Fibroblast of the aortic adventitia (primary cell): Measurements from ENCODE around the gene HSPG2. TPM values are rescaled to one million over a fixed set of nuclear protein-coding genes. Genes with fewer than 3 reads are reported as not detected.

Experiments
- DNase-seq: peaks from one replicate; pipeline ENCODE4 v3.0.0-alpha.2; 2010; ENCODE audit warnings: low read depth
- H3K4me3 ChIP-seq: 2 replicates; pipeline ENCODE4 v1.5.1; 2011; ENCODE audit warnings: low read depth, mild to moderate bottlenecking, control low read depth, low read length, moderate library complexity
- CTCF ChIP-seq: IDR thresholded peaks from 2 replicates; pipeline ENCODE4 v1.5.1; 2011; ENCODE audit warnings: mild to moderate bottlenecking, low read length, control low read depth, inconsistent platforms; ENCODE audit not compliant: insufficient read depth
- total RNA-seq: library from RNA; depleted of rRNA; stranded (reverse); fragments of >200 nt; gene quantifications from 2 replicates; pipeline ENCODE4 v1.2.3, GENCODE V29; 2012; ENCODE audit warnings: low replicate concordance

HSPG2 gene
- total RNA-seq, 1 donor = 164 TPM

DNA sequence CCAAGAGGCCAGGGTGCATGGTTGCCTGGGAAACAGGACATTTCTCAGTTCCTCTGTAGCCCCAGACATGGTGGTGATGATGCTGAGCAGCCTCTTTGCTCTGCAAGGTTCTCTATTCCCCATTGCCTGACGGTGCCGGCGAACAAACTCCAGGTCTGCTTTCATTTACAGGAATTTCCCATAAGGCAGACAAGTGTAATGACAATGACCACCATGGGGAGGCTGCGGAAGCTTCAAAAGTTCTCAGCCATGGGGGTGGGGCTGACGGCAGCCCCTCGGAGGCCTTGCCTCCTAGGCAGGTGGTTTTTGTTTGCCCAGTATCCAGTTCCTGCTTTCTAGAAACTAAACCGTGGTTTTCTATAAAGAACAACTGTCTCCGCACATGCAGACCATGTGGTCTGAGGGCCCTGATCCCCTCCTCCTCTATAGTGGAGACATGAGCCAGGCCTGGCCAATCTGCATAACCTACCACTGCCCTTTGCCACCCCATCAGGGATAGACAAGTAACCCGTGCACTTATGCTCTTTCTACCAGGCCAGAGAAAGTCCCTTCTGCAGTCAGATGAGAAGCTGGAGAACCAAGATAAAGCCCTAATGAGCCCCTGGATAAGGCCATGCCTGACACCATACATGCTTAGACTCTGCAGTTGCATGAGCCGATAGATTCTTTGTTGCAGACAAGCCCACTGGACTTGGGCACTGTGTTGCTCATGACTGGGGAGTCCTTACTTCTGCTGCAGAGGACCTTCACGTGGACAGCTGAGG is 71.0 kb downstream of the HSPG2 start:
- no peak overlapping the region for H3K4me3 ChIP-seq
- no peak for TF ChIP-seq CTCF
- no peak for DNase-seq

GRCh38 chr1:21865609-21865942 is 71.5 kb downstream of the HSPG2 start:
- H3K4me3 ChIP-seq = no peak overlapping the region
- no peak for DNase-seq
- TF ChIP-seq CTCF = no peak

DNA sequence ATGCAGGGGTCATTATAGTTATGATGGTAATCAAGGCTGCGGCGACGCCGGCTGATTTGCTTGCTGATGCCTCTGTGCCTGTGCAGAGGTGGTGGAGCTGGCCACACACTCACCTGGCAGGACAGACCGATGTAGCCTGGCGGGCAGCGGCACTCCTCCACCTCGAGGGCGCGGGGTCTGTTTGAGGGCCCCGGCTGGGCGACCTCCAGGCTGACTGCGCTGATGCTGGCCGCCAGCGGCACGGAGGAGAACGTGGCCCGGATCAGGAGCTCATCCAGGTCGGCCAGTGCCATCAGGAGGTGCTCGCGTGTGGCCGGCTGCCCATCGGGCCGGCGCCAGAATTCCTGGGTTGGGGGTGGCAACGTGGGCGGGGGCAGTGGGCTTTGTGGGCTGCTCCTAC is 72.4 kb downstream of the HSPG2 start:
- DNase-seq = no peak
- no peak for TF ChIP-seq CTCF
- no peak overlapping the region for H3K4me3 ChIP-seq

GRCh38 chr1:21863981-21864380 is 73.1 kb downstream of the HSPG2 start:
- TF ChIP-seq CTCF = no peak
- no peak overlapping the region for H3K4me3 ChIP-seq
- DNase-seq = no peak

DNA sequence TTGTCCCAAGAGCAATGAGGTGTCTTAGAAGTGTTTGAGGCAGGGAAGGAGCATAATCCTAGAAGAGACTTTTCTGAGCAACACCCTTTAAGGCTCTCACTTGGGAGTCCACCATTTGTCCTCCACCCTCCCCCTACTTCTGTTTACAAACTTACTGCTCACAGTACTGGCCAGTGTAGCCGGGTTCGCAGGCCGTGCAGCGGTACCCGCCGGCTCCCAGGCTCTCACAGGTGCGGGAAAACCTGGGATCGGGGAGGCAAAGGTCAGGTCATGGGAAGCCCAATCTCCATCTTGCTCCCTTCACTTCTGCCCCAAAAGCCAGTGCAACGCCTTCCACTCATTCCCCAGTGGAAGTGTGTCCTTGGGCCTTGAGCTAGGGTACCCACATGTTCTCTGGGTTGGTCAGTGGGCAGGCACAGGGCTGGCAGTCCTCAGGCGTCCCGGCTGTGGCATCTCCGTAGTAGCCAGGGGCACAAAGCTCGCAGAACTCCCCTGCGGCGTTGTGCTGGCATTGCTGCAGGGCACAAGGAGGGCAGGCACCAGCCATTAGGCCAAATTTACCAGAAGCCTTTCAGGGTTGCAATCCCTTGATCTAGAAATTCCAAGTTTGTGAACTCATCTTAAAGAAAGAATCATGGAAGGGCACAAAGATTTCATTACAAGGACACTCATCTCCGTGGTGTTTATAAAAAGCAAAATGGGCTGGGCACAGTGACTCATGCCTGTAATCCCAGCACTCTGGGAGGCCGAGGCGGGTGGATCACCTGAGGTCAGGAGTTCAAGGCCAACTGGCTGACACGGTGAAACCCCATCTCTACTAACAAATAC is 75.3 kb downstream of the HSPG2 start:
- no peak for TF ChIP-seq CTCF
- no peak overlapping the region for H3K4me3 ChIP-seq
- peak; percentile 56 for DNase-seq

DNA sequence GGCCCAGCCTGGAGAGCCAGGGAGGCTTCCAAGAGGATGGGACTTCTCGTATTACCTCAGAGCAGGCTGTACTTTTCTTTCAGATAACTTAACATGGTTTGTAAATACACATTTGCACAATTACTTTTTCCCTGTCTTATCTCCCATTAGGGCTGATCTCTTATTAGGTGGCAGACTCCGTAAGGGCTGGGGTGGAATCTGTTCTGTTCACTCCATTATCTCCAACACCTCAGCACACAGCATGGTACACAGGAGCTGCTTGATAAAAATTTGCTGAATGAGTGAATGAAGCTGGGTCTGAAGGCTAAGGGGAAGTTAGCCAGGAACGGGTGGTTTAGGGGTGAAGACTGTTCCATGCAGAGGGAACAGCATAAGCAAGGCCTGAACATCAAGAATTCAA is 76.1 kb downstream of the HSPG2 start:
- no peak overlapping the region for H3K4me3 ChIP-seq
- TF ChIP-seq CTCF = no peak

More for the DNA sequence above, 76.1 kb downstream of the HSPG2 start:
- no peak for DNase-seq
